A549 (cell line): ENCODE data around the gene CXXC1. TPM values are rescaled to one million over a fixed set of nuclear protein-coding genes. Genes with fewer than 3 reads are reported as not detected.

Source experiments
- ATAC-seq, 2 experiments: fragments of 200-7000 bp in 1 of 2; fragments of >200 bp in 1 of 2; cut with Nextera tagmentation in 1 of 2; cut with Tn5 transposase in 1 of 2; 3 replicates each; pipeline versions ENCODE4 v1.8.0 to v1.9.1; 2018 to 2020; ENCODE audit warnings: mild to moderate bottlenecking in 1 of 2, moderate library complexity in 1 of 2
- CTCF ChIA-PET: fragments of 300-600 bp; sonication (Branson Sonifier 250); formaldehyde crosslinking; extraction: SDS; loops from one replicate; lab custom pipeline; 2021; ENCODE audit warnings: antibody characterized with exemption, inconsistent platforms; lab: Yijun Ruan, JAX
- POLR2A ChIA-PET: fragments of 350-600 bp; formaldehyde crosslinking; extraction: SDS; loops from one replicate; lab custom pipeline; 2021; ENCODE audit warnings: antibody characterized with exemption, inconsistent platforms; lab: Yijun Ruan, JAX
- DNase-seq, 2 experiments: peaks; one replicate each; pipeline versions ENCODE4 v3.0.0 to v3.0.0-alpha.2; 2011 to 2016; ENCODE audit warnings: low read depth in 1 of 2, low spot score in 1 of 2
- FAIRE-seq: peaks from 2 replicates; lab custom pipeline; 2011; peaks lifted over from hg19 to GRCh38; lab: Jason Lieb, UNC
- H3K27ac ChIP-seq, 2 experiments: fragments of >200 bp; sonication (Bioruptor Twin); formaldehyde crosslinking; 3 replicates each; pipeline ENCODE4 v1.5.1; 2016 to 2017
- H3K4me1 ChIP-seq: fragments of >200 bp; sonication (Bioruptor Twin); formaldehyde crosslinking; 3 replicates; pipeline ENCODE4 v1.6.1; 2016
- H3K4me2 ChIP-seq: fragments of >200 bp; sonication (Bioruptor Twin); formaldehyde crosslinking; 3 replicates; pipeline ENCODE4 v1.6.1; 2016
- H3K4me3 ChIP-seq: fragments of >200 bp; sonication (Bioruptor Twin); formaldehyde crosslinking; 3 replicates; pipeline ENCODE4 v1.5.1; 2016
- H3K9me3 ChIP-seq: fragments of >200 bp; sonication (Bioruptor Twin); formaldehyde crosslinking; 3 replicates; pipeline ENCODE4 v1.6.1; 2016
- CTCF ChIP-seq: fragments of >200 bp; sonication (Bioruptor Twin); formaldehyde crosslinking; IDR thresholded peaks from 3 replicates; pipeline ENCODE4 v1.5.1; 2016
- EHF ChIP-seq: fragments of 250-450 bp; sonication (Bioruptor Pico); IDR thresholded peaks from 2 replicates; pipeline ENCODE4 v1.5.0; 2020; ENCODE audit warnings: mild to moderate bottlenecking
- EHMT2 ChIP-seq: fragments of 200-600 bp; sonication (generic); IDR thresholded peaks from 2 replicates; pipeline ENCODE4 v1.6.1; 2016; ENCODE audit warnings: antibody characterized with exemption, low read depth, mild to moderate bottlenecking, moderate library complexity
- FOSB ChIP-seq: fragments of 250-450 bp; sonication (Bioruptor Pico); IDR thresholded peaks from 2 replicates; pipeline ENCODE4 v1.5.0; 2020; ENCODE audit warnings: mild to moderate bottlenecking, moderate library complexity
- FOSL2 ChIP-seq, 2 experiments: fragments of 450-650 bp in 1 of 2; fragments of >200 bp in 1 of 2; sonication (Bioruptor Twin) in 1 of 2; formaldehyde crosslinking; IDR thresholded peaks; 2 replicates each; pipeline versions ENCODE4 v1.5.0 to v1.6.1; 2016 to 2020; ENCODE audit warnings: mild to moderate bottlenecking in 1 of 2, moderate library complexity in 1 of 2
- FOXS1 ChIP-seq: fragments of 250-450 bp; sonication (Bioruptor Pico); IDR thresholded peaks from 2 replicates; pipeline ENCODE4 v1.5.0; 2020; ENCODE audit warnings: mild to moderate bottlenecking, moderate library complexity
- GATA3 ChIP-seq: IDR thresholded peaks from 2 replicates; pipeline ENCODE4 v1.6.1; 2012; ENCODE audit warnings: borderline replicate concordance
- HDAC2 ChIP-seq: fragments of 200-600 bp; sonication (generic); IDR thresholded peaks from 2 replicates; pipeline ENCODE4 v1.6.1; 2016
- HES2 ChIP-seq: fragments of >200 bp; sonication (Bioruptor Twin); formaldehyde crosslinking; IDR thresholded peaks from 2 replicates; pipeline ENCODE4 v1.6.1; 2016
- HMGXB4 ChIP-seq: fragments of 250-450 bp; sonication (Bioruptor Pico); IDR thresholded peaks from 2 replicates; pipeline ENCODE4 v1.5.0; 2021; ENCODE audit warnings: mild to moderate bottlenecking, moderate library complexity, borderline replicate concordance
- KDM1A ChIP-seq: fragments of 200-600 bp; sonication (generic); IDR thresholded peaks from 2 replicates; pipeline ENCODE4 v1.6.1; 2016; ENCODE audit warnings: low read depth, mild to moderate bottlenecking
- MAFK ChIP-seq: fragments of 450-650 bp; IDR thresholded peaks from 2 replicates; pipeline ENCODE4 v1.6.1; 2014; ENCODE audit not compliant: partially characterized antibody
- REST ChIP-seq: fragments of 200-600 bp; sonication (generic); IDR thresholded peaks from 2 replicates; pipeline ENCODE4 v1.6.1; 2016; ENCODE audit warnings: antibody characterized with exemption, mild to moderate bottlenecking, moderate library complexity
- RFX5 ChIP-seq: fragments of 450-650 bp; IDR thresholded peaks from 2 replicates; pipeline ENCODE4 v1.7.1; 2014; ENCODE audit warnings: antibody characterized with exemption, mild to moderate bottlenecking, moderate library complexity
- ZSCAN20 ChIP-seq: fragments of 250-450 bp; sonication (Bioruptor Pico); IDR thresholded peaks from 2 replicates; pipeline ENCODE4 v1.8.0; 2022; ENCODE audit warnings: mild to moderate bottlenecking, moderate library complexity
- WGBS: methylation state at CpG from one replicate; pipeline ENCODE4 v1.1.6; 2017; ENCODE audit errors: missing lambda C conversion rate; 5-methylcytosine and 5-hydroxymethylcytosine counted together
- polyA plus RNA-seq, 4 experiments: library from polyadenylated mRNA; depleted of rRNA in 3 of 4; stranded (reverse); fragments of >200 nt; fragmentation: RNase III in 1 of 4; extraction: RNeasy Plus Mini Kit Qiagen cat#74134 plus additional on column Dnase treatment in 1 of 4; gene quantifications; 2 replicates in 3 of 4; 3 replicates in 1 of 4; pipeline ENCODE4 v1.2.3, GENCODE V29; 2011 to 2017
- small RNA-seq, 6 experiments: library from RNA; depleted of rRNA; stranded (forward); fragments of <200 nt; gene quantifications; one replicate each; pipeline ENCODE3, GENCODE V24; 2012

The CXXC1 gene
- polyA plus RNA-seq, 2 of the 4 experiments (the other 2 are of a cell fraction): 21.2 to 54.3 TPM

GRCh38 chr18:50240080-50240563, 47.4 kb downstream of the CXXC1 start:
- POLR2A ChIA-PET: no interaction called here
- FAIRE-seq (no peak), DNase-seq (peak in 1 of 2 experiments; percentile 32), ATAC-seq (no peak)
- TF ChIP-seq MAFK (no peak), FOXS1 (no peak), HDAC2 (no peak), ZSCAN20 (CRISPR knock-in tag) (no peak), CTCF (no peak), FOSL2 (IDR thresholded peaks at IDR 0.05) (no peak), FOSL2 (CRISPR knock-in tag; IDR thresholded peaks at IDR 0.05) (0 out of 2 replicates have a peak, but pooled peaks have one; percentile 10), EHF (CRISPR knock-in tag) (no peak)
- H3K4me3 ChIP-seq: no peak overlapping the region
- H3K27ac ChIP-seq: no peak overlapping the region
- no peaks in the 10 kb centered on the region for H3K9me3 ChIP-seq
- H3K4me2 ChIP-seq: no peak overlapping the region
- WGBS: 34% methylated on average over 3 of the region's 3 CpGs
- no peaks in the 10 kb centered on the region for H3K4me1 ChIP-seq
- CTCF ChIA-PET: interaction anchor here (0.9 to 2.0 kb wide), 2 partner anchors 36 to 119 kb away, joined by 3 to 7 read pairs; no protein-coding TSS in a partner anchor

GRCh38 chr18:50232419-50232818, 55.1 kb downstream of the CXXC1 start:
- FAIRE-seq: no peak
- ChIA-PET POLR2A (no interaction called here), CTCF (no interaction called here)

More at GRCh38 chr18:50232419-50232818, 55.1 kb downstream of the CXXC1 start:
- ATAC-seq: no peak
- H3K4me3 ChIP-seq: no peak overlapping the region
- no peaks in the 10 kb centered on the region for H3K9me3 ChIP-seq
- WGBS: 7% methylated on average over 2 of the region's 2 CpGs
- TF ChIP-seq GATA3 (no peak), REST (no peak), FOXS1 (no peak), EHMT2 (no peak), EHF (CRISPR knock-in tag) (no peak), FOSB (CRISPR knock-in tag) (no peak), HES2 (no peak), KDM1A (no peak), HMGXB4 (no peak), RFX5 (no peak)
- TF ChIP-seq, all 56 proteins: peak for 0
- no peaks in the 10 kb centered on the region for H3K4me1 ChIP-seq
- no peak overlapping the region for H3K4me2 ChIP-seq
- no peak overlapping the region for H3K27ac ChIP-seq
- DNase-seq: no peak

Small RNA genes lying within 50 kb of the gene (small RNA-seq; reads per million reads assigned to genes)
- 0 reads per million in 6 experiments for gene RNA5SP458

Other genes starting within 250 kb of the CXXC1 start
- 18.4 and 20.8 TPM in 2 replicates for gene MYO5B, start 92.5 kb downstream of the CXXC1 start, polyA plus RNA-seq (2011; rRNA removed)
- 6.4 to 9.4 TPM (median 6.9 TPM) in 3 replicates for gene MYO5B, start 92.5 kb downstream of the CXXC1 start, polyA plus RNA-seq (2017; fragmentation: RNase III; extraction: RNeasy Plus Mini Kit Qiagen cat#74134 plus additional on column Dnase treatment)
- gene CFAP53, start 21.2 kb downstream of the CXXC1 start, polyA plus RNA-seq (2011; rRNA removed): 0.38 and 0.66 TPM in 2 replicates
- gene CFAP53, start 21.2 kb downstream of the CXXC1 start, polyA plus RNA-seq (2017; fragmentation: RNase III; extraction: RNeasy Plus Mini Kit Qiagen cat#74134 plus additional on column Dnase treatment): 0.45 to 0.55 TPM (median 0.54 TPM) in 3 replicates
- gene MBD1, start 6.2 kb downstream of the CXXC1 start, polyA plus RNA-seq (2011; rRNA removed): 27.9 and 28.6 TPM in 2 replicates
- 26.7 to 28.6 TPM (median 28.0 TPM) in 3 replicates for gene MBD1, start 6.2 kb downstream of the CXXC1 start, polyA plus RNA-seq (2017; fragmentation: RNase III; extraction: RNeasy Plus Mini Kit Qiagen cat#74134 plus additional on column Dnase treatment)
- gene SKA1, start 87.4 kb upstream of the CXXC1 start, polyA plus RNA-seq (2011; rRNA removed): 18.8 and 24.3 TPM in 2 replicates
- 11.9 to 15.2 TPM (median 12.5 TPM) in 3 replicates for gene SKA1, start 87.4 kb upstream of the CXXC1 start, polyA plus RNA-seq (2017; fragmentation: RNase III; extraction: RNeasy Plus Mini Kit Qiagen cat#74134 plus additional on column Dnase treatment)